IMR-90 (cell line): Measurements from ENCODE around the gene TMEM163.

Experiments used
- RAD21 ChIP-seq: IDR thresholded peaks from 2 replicates; pipeline ENCODE4 v1.6.1; 2012; ENCODE audit warnings: low read length, improper control_type of control experiment
- TF ChIP-seq, protein P1 (sequence below): conservative IDR thresholded peaks from 2 replicates; pipeline ENCODE4 v1.5.1; 2012; ENCODE audit warnings: mild to moderate bottlenecking, low read depth, low read length, improper control_type of control experiment
- TF ChIP-seq, protein P2 (sequence below): fragments of 150-350 bp; IDR thresholded peaks from 2 replicates; pipeline ENCODE4 v1.6.1; 2017; ENCODE audit warnings: mild to moderate bottlenecking, antibody characterized with exemption, low read length, low read depth

DNA sequence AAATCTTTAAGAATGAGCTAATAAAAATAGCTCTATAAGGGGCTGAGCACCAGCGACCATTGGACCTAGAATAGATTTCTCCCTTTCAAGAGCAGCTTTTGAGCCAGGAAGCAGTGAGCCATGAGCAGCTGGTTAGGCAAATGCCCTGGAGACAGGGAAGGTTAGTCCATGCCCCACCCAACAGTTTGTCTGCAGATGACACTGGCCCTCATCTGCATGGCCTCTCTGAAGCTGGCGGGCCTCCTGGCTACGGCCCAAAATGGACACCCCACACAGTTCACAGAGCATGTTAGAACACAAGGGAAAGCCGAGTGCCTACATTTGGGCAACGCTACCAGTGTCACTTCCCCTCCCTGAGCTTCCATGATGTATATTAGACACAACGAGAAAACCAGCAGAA, 263.9 kb downstream of the TMEM163 start:
- TF ChIP-seq, protein P1, sequence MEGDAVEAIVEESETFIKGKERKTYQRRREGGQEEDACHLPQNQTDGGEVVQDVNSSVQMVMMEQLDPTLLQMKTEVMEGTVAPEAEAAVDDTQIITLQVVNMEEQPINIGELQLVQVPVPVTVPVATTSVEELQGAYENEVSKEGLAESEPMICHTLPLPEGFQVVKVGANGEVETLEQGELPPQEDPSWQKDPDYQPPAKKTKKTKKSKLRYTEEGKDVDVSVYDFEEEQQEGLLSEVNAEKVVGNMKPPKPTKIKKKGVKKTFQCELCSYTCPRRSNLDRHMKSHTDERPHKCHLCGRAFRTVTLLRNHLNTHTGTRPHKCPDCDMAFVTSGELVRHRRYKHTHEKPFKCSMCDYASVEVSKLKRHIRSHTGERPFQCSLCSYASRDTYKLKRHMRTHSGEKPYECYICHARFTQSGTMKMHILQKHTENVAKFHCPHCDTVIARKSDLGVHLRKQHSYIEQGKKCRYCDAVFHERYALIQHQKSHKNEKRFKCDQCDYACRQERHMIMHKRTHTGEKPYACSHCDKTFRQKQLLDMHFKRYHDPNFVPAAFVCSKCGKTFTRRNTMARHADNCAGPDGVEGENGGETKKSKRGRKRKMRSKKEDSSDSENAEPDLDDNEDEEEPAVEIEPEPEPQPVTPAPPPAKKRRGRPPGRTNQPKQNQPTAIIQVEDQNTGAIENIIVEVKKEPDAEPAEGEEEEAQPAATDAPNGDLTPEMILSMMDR, result no peak
- TF ChIP-seq, protein P2, sequence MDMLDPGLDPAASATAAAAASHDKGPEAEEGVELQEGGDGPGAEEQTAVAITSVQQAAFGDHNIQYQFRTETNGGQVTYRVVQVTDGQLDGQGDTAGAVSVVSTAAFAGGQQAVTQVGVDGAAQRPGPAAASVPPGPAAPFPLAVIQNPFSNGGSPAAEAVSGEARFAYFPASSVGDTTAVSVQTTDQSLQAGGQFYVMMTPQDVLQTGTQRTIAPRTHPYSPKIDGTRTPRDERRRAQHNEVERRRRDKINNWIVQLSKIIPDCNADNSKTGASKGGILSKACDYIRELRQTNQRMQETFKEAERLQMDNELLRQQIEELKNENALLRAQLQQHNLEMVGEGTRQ, result no peak
- no peak for TF ChIP-seq RAD21
